Erythroblast (primary cell): ENCODE results near the gene MYO1A.

Source experiments
- GATA1 ChIP-seq: IDR thresholded peaks from 2 replicates; pipeline ENCODE4 v1.6.1; 2011; ENCODE audit warnings: low read depth, mild to moderate bottlenecking, control low read depth, low read length, moderate library complexity
- POLR2A ChIP-seq: IDR thresholded peaks from 2 replicates; pipeline ENCODE4 v1.6.1; 2011; ENCODE audit warnings: mild to moderate bottlenecking, low read length

DNA sequence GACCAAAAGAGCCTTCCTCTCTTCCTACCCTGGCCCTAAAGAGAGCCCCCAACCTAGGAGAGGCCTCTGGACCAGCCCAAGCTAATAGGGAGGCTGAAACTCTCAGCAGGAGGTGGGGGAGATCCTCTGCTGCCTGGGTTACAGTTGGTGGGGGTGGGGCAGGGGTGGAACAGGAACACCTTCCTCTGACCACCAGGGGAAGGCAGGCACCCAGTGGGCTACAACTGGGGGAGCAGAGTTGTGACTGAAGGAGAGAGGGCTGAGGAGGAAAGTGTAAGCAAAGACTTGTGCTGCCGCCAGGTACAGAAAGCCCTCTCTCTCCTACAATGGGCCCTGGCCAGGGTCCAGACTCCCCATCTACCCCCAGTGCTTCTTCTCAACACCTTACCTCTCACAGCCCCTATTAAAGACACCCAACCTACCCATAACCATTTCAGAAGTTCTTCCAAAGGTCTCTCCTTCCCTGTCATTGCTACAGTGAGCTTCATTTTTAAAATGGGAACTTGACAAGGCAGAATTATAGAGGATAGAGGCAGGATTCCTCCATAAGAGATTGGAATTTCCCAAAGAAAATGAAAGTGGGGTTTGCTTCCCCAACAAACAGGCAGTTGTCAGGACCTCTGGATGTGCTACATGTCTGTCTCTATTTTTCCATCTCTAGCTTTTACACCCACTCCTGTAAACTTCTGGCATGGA is 1.4 kb downstream of the MYO1A start:
- no peak for TF ChIP-seq POLR2A
- no peak for TF ChIP-seq GATA1
